Smooth muscle cell (in vitro differentiated cells): ENCODE results near the gene RRAD. TPM values are rescaled to one million over a fixed set of nuclear protein-coding genes. Genes with fewer than 3 reads are reported as not detected.

Experiments used
- DNase-seq: peaks from one replicate; lab custom pipeline; 2025; ENCODE audit not compliant: unreplicated experiment; lab: John Stamatoyannopoulos, UW
- H2AFZ ChIP-seq: fragments of 200-600 bp; sonication (generic); 2 replicates; pipeline ENCODE4 v1.6.0; 2016; ENCODE audit warnings: antibody characterized with exemption, low read depth, mild to moderate bottlenecking
- H3F3A ChIP-seq: fragments of 200-600 bp; sonication (generic); 2 replicates; pipeline ENCODE4 v1.6.0; 2017; ENCODE audit warnings: antibody characterized with exemption, low read depth
- H3K27ac ChIP-seq: fragments of 200-600 bp; sonication (generic); 2 replicates; pipeline ENCODE4 v1.5.1; 2016; ENCODE audit warnings: low read depth, mild to moderate bottlenecking
- H3K27me3 ChIP-seq: fragments of 200-600 bp; sonication (generic); 2 replicates; pipeline ENCODE4 v1.6.1; 2016; ENCODE audit warnings: low read depth, mild to moderate bottlenecking
- H3K36me3 ChIP-seq: fragments of 200-600 bp; sonication (generic); 2 replicates; pipeline ENCODE4 v1.5.1; 2016; ENCODE audit warnings: low read depth
- H3K4me1 ChIP-seq: fragments of 200-600 bp; sonication (generic); 2 replicates; pipeline ENCODE4 v1.5.1; 2016; ENCODE audit warnings: low read depth
- H3K4me2 ChIP-seq: fragments of 200-600 bp; sonication (generic); 2 replicates; pipeline ENCODE4 v1.6.0; 2016; ENCODE audit warnings: mild to moderate bottlenecking
- H3K4me3 ChIP-seq: fragments of 200-600 bp; sonication (generic); 2 replicates; pipeline ENCODE4 v1.5.1; 2016; ENCODE audit warnings: mild to moderate bottlenecking
- H3K79me2 ChIP-seq: fragments of 200-600 bp; sonication (generic); 2 replicates; pipeline ENCODE4 v1.6.0; 2016; ENCODE audit warnings: low read depth, mild to moderate bottlenecking
- H3K9ac ChIP-seq: fragments of 200-600 bp; sonication (generic); 2 replicates; pipeline ENCODE4 v1.6.0; 2016; ENCODE audit warnings: low read depth
- H3K9me3 ChIP-seq: fragments of 200-600 bp; sonication (generic); replicated peaks from 2 replicates; pipeline ENCODE4 v1.5.1; 2016; ENCODE audit warnings: low read depth
- H4K20me1 ChIP-seq: fragments of 200-600 bp; sonication (generic); 2 replicates; pipeline ENCODE4 v1.6.0; 2016; ENCODE audit warnings: low read depth
- WGBS: methylation state at CpG from one replicate; pipeline ENCODE4 v1.1.7; 2016; ENCODE audit warnings: low lambda C conversion rate; 5-methylcytosine and 5-hydroxymethylcytosine counted together
- polyA plus RNA-seq: library from polyadenylated mRNA; unstranded; fragments of >200 nt; fragmentation: Nextera tagmentation; extraction: Ambion mirVana; gene quantifications from 2 replicates; pipeline ENCODE4 v1.2.1, GENCODE V29; 2016
- total RNA-seq: library from RNA; depleted of rRNA; stranded (reverse); fragments of >200 nt; gene quantifications from 2 replicates; pipeline ENCODE4 v1.2.3, GENCODE V29; 2014
- TF ChIP-seq, protein P1 (sequence below): fragments of 200-600 bp; sonication (generic); IDR thresholded peaks from 2 replicates; pipeline ENCODE4 v1.5.1; 2017; ENCODE audit warnings: borderline replicate concordance, mild to moderate bottlenecking, antibody characterized with exemption; ENCODE audit not compliant: insufficient read depth, poor library complexity, severe bottlenecking

The RRAD gene
- total and polyA plus RNA-seq, 2 experiments from 2014 or later = 7.6 to 27.5 TPM

DNA sequence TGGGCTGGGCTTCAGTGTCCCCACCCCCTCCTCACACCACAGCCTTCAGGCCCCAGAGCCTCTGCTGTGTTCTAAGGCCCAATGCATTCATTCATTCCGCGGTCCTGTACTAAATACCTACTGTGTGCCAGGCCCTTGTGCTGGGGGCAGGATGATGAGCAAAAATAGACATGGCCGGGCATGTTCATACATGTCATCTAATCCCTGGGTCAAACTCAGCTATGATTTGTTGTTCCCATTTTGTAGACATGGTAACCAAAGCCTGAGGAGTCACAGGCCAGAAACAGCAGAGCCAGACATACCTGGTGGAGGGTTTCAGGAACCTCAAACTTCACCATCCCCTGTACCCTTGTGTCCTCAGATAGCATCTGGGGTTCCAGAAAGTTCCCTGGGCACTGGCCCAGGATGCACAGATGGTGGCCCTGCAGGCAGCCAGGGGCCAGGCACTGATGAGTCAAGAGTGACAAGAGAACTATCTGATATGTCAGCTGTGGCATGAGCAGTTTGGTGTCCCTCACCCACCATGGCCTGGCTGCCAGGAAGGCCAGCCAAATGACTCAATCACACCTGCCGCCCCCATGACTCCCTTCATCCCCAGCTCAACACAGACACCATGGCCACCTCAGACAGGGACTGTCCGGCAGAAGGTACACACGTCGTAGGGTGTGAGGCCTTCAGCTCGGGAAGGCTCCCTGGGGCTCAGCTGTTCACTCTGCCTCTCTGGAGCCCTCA is 2.7 kb upstream of the RRAD start:
- H3K4me2 ChIP-seq = peak overlapping the region; percentile 57

DNA sequence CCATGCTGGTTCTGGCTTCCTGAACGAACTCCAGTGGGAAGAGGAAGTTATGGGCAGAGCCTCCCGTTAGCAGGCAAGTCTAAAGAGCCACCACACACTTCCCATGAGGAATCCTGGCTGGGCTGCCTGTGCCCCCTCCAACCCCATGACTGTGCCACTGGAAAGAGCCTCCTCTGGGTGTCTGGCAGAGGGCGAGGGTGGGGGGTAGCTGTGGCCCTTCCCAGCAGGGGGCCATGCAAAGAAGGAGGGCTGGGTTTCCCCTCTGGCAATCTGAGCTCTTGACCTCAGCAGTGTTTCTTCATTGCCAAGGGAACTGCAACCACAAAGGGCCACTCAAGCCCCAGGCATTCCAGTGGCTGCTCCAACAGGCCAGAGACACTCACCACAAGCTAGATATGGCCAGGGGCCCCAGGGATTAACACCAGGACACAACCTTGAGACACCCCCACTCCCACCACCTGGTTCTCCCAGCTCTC is 1.7 kb upstream of the RRAD start:
- Histone ChIP-seq H3K27me3 (peaks cover 19% of the 10 kb centered on the region), H4K20me1 (no peaks in the 10 kb centered on the region), H3K4me3 (no peak overlapping the region), H3K9ac (peak overlapping the region; percentile 82), H3K4me1 (peaks cover 6% of the 10 kb centered on the region), H3K4me2 (peak overlapping the region; percentile 57), H3K27ac (peak overlapping the region; percentile 86), H3F3A (peaks cover 4% of the 10 kb centered on the region), H2AFZ (no peak overlapping the region), H3K79me2 (no peaks in the 10 kb centered on the region), H3K36me3 (no peaks in the 10 kb centered on the region), H3K9me3 (no peaks in the 10 kb centered on the region)
- TF ChIP-seq, protein P1, sequence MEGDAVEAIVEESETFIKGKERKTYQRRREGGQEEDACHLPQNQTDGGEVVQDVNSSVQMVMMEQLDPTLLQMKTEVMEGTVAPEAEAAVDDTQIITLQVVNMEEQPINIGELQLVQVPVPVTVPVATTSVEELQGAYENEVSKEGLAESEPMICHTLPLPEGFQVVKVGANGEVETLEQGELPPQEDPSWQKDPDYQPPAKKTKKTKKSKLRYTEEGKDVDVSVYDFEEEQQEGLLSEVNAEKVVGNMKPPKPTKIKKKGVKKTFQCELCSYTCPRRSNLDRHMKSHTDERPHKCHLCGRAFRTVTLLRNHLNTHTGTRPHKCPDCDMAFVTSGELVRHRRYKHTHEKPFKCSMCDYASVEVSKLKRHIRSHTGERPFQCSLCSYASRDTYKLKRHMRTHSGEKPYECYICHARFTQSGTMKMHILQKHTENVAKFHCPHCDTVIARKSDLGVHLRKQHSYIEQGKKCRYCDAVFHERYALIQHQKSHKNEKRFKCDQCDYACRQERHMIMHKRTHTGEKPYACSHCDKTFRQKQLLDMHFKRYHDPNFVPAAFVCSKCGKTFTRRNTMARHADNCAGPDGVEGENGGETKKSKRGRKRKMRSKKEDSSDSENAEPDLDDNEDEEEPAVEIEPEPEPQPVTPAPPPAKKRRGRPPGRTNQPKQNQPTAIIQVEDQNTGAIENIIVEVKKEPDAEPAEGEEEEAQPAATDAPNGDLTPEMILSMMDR = no peak
- 27% methylated on average over 3 of the region's 3 CpGs for WGBS
- DNase-seq = peak; percentile 50

More for the DNA sequence above, 2.7 kb upstream of the RRAD start:
- Histone ChIP-seq H3K79me2 (peaks cover under 1% of the 10 kb centered on the region), H3K4me3 (no peak overlapping the region), H3K27me3 (peaks cover 19% of the 10 kb centered on the region), H2AFZ (no peak overlapping the region), H3K9me3 (no peaks in the 10 kb centered on the region), H3F3A (peaks cover 4% of the 10 kb centered on the region), H3K36me3 (no peaks in the 10 kb centered on the region), H3K27ac (peak overlapping the region; percentile 86), H4K20me1 (no peaks in the 10 kb centered on the region), H3K4me1 (peaks cover 6% of the 10 kb centered on the region), H3K9ac (peak overlapping the region; percentile 69)
- TF ChIP-seq, protein P1 = no peak
- 82% methylated on average over 8 of the region's 8 CpGs for WGBS
- DNase-seq = no peak

DNA sequence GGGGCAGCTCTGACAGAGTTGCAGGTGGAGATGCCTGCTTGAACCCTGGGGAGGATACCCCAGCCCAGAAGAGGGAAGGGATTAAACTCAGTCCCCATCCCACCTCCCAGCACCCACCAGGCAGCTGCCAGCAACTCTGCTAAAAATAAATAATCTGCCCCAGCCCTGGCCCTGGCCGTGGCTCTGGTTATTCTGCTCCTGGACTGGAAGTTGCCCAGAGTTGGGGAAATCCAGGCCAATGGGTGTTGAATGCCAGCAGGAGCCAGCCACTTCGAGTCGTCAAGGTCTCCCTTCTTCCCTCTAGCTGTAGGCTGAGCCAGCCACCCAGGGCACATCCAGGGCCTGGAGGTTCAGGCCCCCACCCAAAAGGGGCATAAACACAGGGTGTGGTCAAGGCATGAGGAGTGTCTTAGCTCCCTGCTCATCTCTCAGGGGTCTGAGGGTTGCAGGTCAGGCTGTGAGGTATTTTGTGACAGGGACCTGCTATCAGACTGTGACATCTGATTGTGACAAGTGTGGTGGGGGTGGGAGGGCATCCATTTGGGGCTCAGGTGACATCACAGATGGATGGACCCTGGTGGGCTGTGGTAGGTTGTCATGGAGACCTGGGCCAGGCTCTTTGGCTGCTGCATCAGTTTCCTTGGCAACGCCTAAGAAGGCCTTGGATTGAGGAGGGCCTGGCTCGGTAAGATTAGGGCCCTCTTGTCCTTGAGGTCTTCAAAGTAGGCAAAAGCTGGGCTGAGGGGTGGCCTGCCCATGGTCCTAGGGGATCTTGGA is 1.0 kb upstream of the RRAD start:
- no peak for DNase-seq
- peak overlapping the region; percentile 38 for H3K4me2 ChIP-seq

More for the DNA sequence above, 1.0 kb upstream of the RRAD start:
- Histone ChIP-seq H3K9ac (peak overlapping the region; percentile 82), H4K20me1 (no peaks in the 10 kb centered on the region), H3K4me1 (peaks cover 6% of the 10 kb centered on the region), H3K27ac (peak overlapping the region; percentile 86), H3K27me3 (peaks cover 19% of the 10 kb centered on the region), H3K79me2 (no peaks in the 10 kb centered on the region), H3K36me3 (no peaks in the 10 kb centered on the region), H3K9me3 (no peaks in the 10 kb centered on the region), H2AFZ (no peak overlapping the region), H3F3A (peaks cover 4% of the 10 kb centered on the region), H3K4me3 (no peak overlapping the region)
- WGBS = 78% methylated on average over 5 of the region's 5 CpGs
- TF ChIP-seq, protein P1 = no peak
